ENCODE results near the gene RIMS4. TPM values are rescaled to one million over a fixed set of nuclear protein-coding genes. Genes with fewer than 3 reads are reported as not detected.

The RIMS4 gene
- total RNA-seq, 2 donors from 2014 or later = 0.13 TPM; not detected in 1

DNA sequence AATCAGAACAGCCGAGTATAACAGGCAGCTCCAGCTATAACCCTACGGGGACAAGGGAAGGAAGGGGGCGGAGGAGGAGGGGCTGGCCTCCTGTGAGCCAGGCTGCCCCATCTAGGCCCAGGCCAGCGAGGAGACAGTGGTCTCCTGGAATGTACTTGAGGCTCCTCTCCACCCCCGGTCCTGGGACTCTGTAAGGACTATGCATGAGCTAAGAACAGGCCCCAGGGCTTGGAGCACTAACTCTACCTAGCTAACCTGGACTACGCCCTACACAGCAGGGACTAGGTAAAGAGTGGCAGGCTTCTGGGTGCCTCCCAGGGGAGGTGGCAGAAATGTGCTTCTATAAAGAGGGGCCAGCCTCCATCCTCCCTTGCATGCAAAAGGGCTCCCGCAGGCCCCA is 55.8 kb downstream of the RIMS4 start:
- Mint-ChIP-seq H3K4me1 (no peaks in the 10 kb centered on the region), H3K36me3 (ENCODE audit: low read depth) (no peaks in the 10 kb centered on the region), H3K27me3 (peaks cover 11% of the 10 kb centered on the region), H3K9me3 (no peaks in the 10 kb centered on the region), H3K27ac (no peak overlapping the region), H3K4me3 (no peak overlapping the region)
- ATAC-seq (replicated peaks) = no peak

- Mint-ChIP-seq H3K9me3 (no peaks in the 10 kb centered on the region), H3K4me3 (no peak overlapping the region), H3K27me3 (peaks cover 14% of the 10 kb centered on the region), H3K27ac (no peak overlapping the region), H3K36me3 (ENCODE audit: low read depth) (no peaks in the 10 kb centered on the region), H3K4me1 (peaks cover 4% of the 10 kb centered on the region)
- ATAC-seq (replicated peaks) = no peak
Observed at GRCh38 chr20:44752099-44752931, 58.0 kb downstream of the RIMS4 start.

DNA sequence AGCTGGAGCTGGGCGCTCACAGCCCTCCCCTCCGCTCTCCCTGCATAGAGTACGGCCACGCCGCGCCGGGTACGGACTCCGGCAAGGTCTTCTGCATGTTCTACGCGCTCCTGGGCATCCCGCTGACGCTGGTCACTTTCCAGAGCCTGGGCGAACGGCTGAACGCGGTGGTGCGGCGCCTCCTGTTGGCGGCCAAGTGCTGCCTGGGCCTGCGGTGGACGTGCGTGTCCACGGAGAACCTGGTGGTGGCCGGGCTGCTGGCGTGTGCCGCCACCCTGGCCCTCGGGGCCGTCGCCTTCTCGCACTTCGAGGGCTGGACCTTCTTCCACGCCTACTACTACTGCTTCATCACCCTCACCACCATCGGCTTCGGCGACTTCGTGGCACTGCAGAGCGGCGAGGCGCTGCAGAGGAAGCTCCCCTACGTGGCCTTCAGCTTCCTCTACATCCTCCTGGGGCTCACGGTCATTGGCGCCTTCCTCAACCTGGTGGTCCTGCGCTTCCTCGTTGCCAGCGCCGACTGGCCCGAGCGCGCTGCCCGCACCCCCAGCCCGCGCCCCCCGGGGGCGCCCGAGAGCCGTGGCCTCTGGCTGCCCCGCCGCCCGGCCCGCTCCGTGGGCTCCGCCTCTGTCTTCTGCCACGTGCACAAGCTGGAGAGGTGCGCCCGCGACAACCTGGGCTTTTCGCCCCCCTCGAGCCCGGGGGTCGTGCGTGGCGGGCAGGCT is 60.1 kb downstream of the RIMS4 start:
- Mint-ChIP-seq H3K4me1 (peaks cover 11% of the 10 kb centered on the region), H3K4me3 (no peak overlapping the region), H3K9me3 (no peaks in the 10 kb centered on the region), H3K36me3 (ENCODE audit: low read depth) (no peaks in the 10 kb centered on the region), H3K27me3 (peaks cover 18% of the 10 kb centered on the region), H3K27ac (no peak overlapping the region)
- ATAC-seq (replicated peaks) = no peak

- ATAC-seq (replicated peaks) = no peak
- peaks cover 23% of the 10 kb centered on the region for H3K27me3 Mint-ChIP-seq
- H3K4me1 Mint-ChIP-seq = peaks cover 11% of the 10 kb centered on the region
- H3K9me3 Mint-ChIP-seq = no peaks in the 10 kb centered on the region
- no peak overlapping the region for H3K27ac Mint-ChIP-seq
- H3K36me3 Mint-ChIP-seq (ENCODE audit: low read depth) = no peaks in the 10 kb centered on the region
- no peak overlapping the region for H3K4me3 Mint-ChIP-seq
Observed at GRCh38 chr20:44748005-44748370, 62.4 kb downstream of the RIMS4 start.

- Mint-ChIP-seq H3K9me3 (no peaks in the 10 kb centered on the region), H3K27ac (no peak overlapping the region), H3K36me3 (ENCODE audit: low read depth) (no peaks in the 10 kb centered on the region), H3K4me3 (peak overlapping the region; percentile 78), H3K27me3 (peaks cover 23% of the 10 kb centered on the region), H3K4me1 (peaks cover 11% of the 10 kb centered on the region)
- ATAC-seq (replicated peaks) = peak; percentile 61
Observed at GRCh38 chr20:44747166-44748004, 63.0 kb downstream of the RIMS4 start.

- H3K9me3 Mint-ChIP-seq = no peaks in the 10 kb centered on the region
- peak overlapping the region; percentile 78 for H3K4me3 Mint-ChIP-seq
- peak overlapping the region; percentile 24 for H3K27ac Mint-ChIP-seq
- peaks cover 11% of the 10 kb centered on the region for H3K4me1 Mint-ChIP-seq
- no peak for ATAC-seq (replicated peaks)
- no peaks in the 10 kb centered on the region for H3K36me3 Mint-ChIP-seq (ENCODE audit: low read depth)
- H3K27me3 Mint-ChIP-seq = peaks cover 23% of the 10 kb centered on the region
Observed at GRCh38 chr20:44746367-44747165, 63.8 kb downstream of the RIMS4 start.

- H3K36me3 Mint-ChIP-seq (ENCODE audit: low read depth) = no peaks in the 10 kb centered on the region
- peak within 1 kb of the TSS; percentile 78 for H3K4me3 Mint-ChIP-seq
- H3K9me3 Mint-ChIP-seq = no peaks in the 10 kb centered on the region
- H3K27ac Mint-ChIP-seq = peak within 1 kb of the TSS; percentile 24
- peak; percentile 71 for ATAC-seq (replicated peaks)
- H3K27me3 Mint-ChIP-seq = peaks cover 18% of the 10 kb centered on the region
- H3K4me1 Mint-ChIP-seq = peaks cover 11% of the 10 kb centered on the region
Observed at GRCh38 chr20:44745598-44746366, 64.6 kb downstream of the RIMS4 start, which contains the start of gene KCNK15. Gene KCNK15, plus strand, starts transcription at chr20:44745865. Its CDS starts 46 bp downstream, at chr20:44745911.

DNA sequence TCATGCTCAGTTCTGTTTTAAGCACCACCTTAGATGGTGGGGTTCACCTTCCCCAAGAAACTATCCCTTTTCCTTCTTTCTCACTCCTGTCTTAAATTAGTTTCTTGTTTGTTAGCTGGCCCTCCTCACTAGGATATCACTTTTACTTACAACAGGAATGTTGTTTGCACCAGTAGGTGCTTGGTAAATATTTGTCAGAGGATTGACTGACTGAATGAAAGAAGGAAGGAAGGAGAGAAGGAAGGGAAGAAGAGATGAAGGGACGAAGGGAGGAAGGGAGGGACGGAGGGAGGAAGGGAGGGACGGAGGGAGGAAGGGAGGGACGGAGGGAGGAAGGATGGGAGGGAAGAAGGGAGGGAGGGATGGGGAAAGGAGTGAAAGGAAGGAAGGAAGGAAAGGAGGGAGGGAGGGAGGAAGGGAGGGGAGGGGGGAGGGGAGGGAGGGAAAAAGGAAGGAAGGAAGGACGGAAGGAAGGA is 65.2 kb downstream of the RIMS4 start:
- no peaks in the 10 kb centered on the region for H3K36me3 Mint-ChIP-seq (ENCODE audit: low read depth)
- H3K9me3 Mint-ChIP-seq = no peaks in the 10 kb centered on the region
- peak overlapping the region; percentile 78 for H3K4me3 Mint-ChIP-seq
- H3K4me1 Mint-ChIP-seq = peaks cover 11% of the 10 kb centered on the region
- no peak for ATAC-seq (replicated peaks)
- H3K27me3 Mint-ChIP-seq = peaks cover 18% of the 10 kb centered on the region
- H3K27ac Mint-ChIP-seq = peak overlapping the region; percentile 18

DNA sequence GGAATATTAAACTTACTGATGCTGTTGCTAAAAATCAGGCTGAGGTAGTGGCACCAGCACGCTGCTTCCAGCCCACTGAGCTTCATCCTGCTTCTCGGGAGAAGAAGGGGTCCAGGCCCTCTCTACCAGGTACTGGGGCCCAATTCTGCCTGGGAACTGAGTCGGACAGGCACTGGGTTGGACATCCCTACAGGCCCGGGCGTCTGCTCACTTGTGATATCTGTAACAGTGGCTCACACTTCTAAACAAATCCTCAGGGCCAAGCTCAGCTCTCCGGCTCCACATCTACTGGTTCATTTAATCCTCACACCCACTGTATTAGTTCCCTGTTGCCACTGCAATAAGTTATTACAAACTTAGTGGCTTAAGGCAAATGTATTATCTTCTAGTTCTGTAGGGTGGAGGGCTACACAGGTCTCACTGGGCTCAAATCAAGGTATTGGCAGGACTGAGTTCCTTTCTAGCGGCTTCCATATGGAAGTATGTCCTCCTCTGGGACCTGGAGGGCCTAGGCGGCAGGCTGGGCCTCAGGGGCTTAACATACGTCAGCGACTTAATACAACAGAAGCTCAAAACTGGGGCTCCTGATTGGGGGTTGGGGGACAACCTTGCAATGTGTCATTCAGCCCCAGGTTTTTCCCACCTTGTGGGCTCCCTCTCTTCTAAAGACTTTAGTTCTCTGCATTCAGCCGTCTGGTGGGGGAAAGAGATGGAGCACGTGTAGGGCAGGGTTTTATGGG is 66.3 kb downstream of the RIMS4 start:
- Mint-ChIP-seq H3K27me3 (peaks cover 10% of the 10 kb centered on the region), H3K4me1 (peaks cover 11% of the 10 kb centered on the region), H3K27ac (no peak overlapping the region), H3K9me3 (no peaks in the 10 kb centered on the region), H3K4me3 (no peak overlapping the region), H3K36me3 (ENCODE audit: low read depth) (no peaks in the 10 kb centered on the region)
- no peak for ATAC-seq (replicated peaks)

GRCh38 chr20:44743080-44743701 is 67.2 kb downstream of the RIMS4 start:
- Mint-ChIP-seq H3K9me3 (no peaks in the 10 kb centered on the region), H3K36me3 (ENCODE audit: low read depth) (no peaks in the 10 kb centered on the region), H3K4me1 (peaks cover 15% of the 10 kb centered on the region), H3K27ac (no peak overlapping the region), H3K4me3 (no peak overlapping the region), H3K27me3 (peaks cover 9% of the 10 kb centered on the region)
- ATAC-seq (replicated peaks) = no peak

GRCh38 chr20:44742304-44743079 is 67.9 kb downstream of the RIMS4 start:
- Mint-ChIP-seq H3K27me3 (peaks cover 9% of the 10 kb centered on the region), H3K27ac (no peak overlapping the region), H3K4me3 (no peak overlapping the region), H3K36me3 (ENCODE audit: low read depth) (no peaks in the 10 kb centered on the region), H3K9me3 (no peaks in the 10 kb centered on the region), H3K4me1 (peaks cover 13% of the 10 kb centered on the region)
- ATAC-seq (replicated peaks) = no peak

GRCh38 chr20:44739942-44740341 is 70.4 kb downstream of the RIMS4 start:
- H3K27me3 Mint-ChIP-seq = peaks cover 1% of the 10 kb centered on the region
- no peak overlapping the region for H3K4me3 Mint-ChIP-seq
- H3K36me3 Mint-ChIP-seq (ENCODE audit: low read depth) = no peaks in the 10 kb centered on the region
- H3K27ac Mint-ChIP-seq = no peak overlapping the region
- peaks cover 9% of the 10 kb centered on the region for H3K9me3 Mint-ChIP-seq
- H3K4me1 Mint-ChIP-seq = peaks cover 14% of the 10 kb centered on the region
- no peak for ATAC-seq (replicated peaks)

Measured in activated T-helper 17 cell treated with anti-CD3 and anti-CD28 coated beads, Interleukin-2, amount 50 U/mL, for 72 hours (primary cell).